ENCODE results near the gene EXD1.

DNA sequence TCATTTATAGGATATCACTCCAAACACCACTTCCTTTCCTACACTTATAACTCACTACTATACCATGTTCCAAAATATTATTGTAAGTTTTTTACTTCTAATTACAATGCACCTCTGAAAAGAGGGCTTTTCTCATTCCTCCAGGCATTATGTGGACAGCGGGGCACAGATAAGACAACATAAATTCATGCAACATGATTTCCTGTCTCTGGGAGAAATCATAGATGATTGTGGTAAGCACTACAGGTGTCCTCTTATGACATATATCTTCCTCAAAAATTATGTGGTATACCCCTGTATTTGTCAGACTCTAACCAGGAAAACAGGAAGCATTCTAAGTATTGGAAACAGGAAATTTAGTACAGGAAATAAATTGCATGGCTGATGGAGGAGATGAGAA, 68.8 kb downstream of the EXD1 start:
- no peak for TF ChIP-seq POLR2A (IDR thresholded peaks at IDR 0.05)
- TF ChIP-seq, protein P1, sequence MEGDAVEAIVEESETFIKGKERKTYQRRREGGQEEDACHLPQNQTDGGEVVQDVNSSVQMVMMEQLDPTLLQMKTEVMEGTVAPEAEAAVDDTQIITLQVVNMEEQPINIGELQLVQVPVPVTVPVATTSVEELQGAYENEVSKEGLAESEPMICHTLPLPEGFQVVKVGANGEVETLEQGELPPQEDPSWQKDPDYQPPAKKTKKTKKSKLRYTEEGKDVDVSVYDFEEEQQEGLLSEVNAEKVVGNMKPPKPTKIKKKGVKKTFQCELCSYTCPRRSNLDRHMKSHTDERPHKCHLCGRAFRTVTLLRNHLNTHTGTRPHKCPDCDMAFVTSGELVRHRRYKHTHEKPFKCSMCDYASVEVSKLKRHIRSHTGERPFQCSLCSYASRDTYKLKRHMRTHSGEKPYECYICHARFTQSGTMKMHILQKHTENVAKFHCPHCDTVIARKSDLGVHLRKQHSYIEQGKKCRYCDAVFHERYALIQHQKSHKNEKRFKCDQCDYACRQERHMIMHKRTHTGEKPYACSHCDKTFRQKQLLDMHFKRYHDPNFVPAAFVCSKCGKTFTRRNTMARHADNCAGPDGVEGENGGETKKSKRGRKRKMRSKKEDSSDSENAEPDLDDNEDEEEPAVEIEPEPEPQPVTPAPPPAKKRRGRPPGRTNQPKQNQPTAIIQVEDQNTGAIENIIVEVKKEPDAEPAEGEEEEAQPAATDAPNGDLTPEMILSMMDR (IDR thresholded peaks at IDR 0.05), result no peak
